Ishikawa (cell line): Measurements from ENCODE around the gene VWF.

Source experiments
- CEBPB ChIP-seq: IDR thresholded peaks from 2 replicates; pipeline ENCODE4 v1.6.1; 2012
- CREB1 ChIP-seq: IDR thresholded peaks from 2 replicates; pipeline ENCODE4 v1.6.1; 2012; ENCODE audit warnings: low read depth
- EGR1 ChIP-seq: IDR thresholded peaks from 2 replicates; pipeline ENCODE4 v1.6.1; 2012
- EP300 ChIP-seq: IDR thresholded peaks from 2 replicates; pipeline ENCODE4 v1.6.1; 2012; ENCODE audit warnings: borderline replicate concordance
- FOXM1 ChIP-seq: IDR thresholded peaks from 2 replicates; pipeline ENCODE4 v1.6.1; 2012; ENCODE audit warnings: low read depth, borderline replicate concordance
- NFIC ChIP-seq: IDR thresholded peaks from 2 replicates; pipeline ENCODE4 v1.6.1; 2012
- RAD21 ChIP-seq: IDR thresholded peaks from 2 replicates; pipeline ENCODE4 v1.6.1; 2012; ENCODE audit warnings: low read depth
- REST ChIP-seq: IDR thresholded peaks from 2 replicates; pipeline ENCODE4 v1.6.1; 2012; ENCODE audit warnings: low read depth, mild to moderate bottlenecking
- TAF1 ChIP-seq: IDR thresholded peaks from 2 replicates; pipeline ENCODE4 v1.6.1; 2012; ENCODE audit warnings: low read depth, mild to moderate bottlenecking
- TCF12 ChIP-seq: IDR thresholded peaks from 2 replicates; pipeline ENCODE4 v1.6.1; 2012; ENCODE audit warnings: low read depth
- TEAD4 ChIP-seq: IDR thresholded peaks from 2 replicates; pipeline ENCODE4 v1.6.1; 2012
- USF1 ChIP-seq: IDR thresholded peaks from 2 replicates; pipeline ENCODE4 v1.6.1; 2012
- YY1 ChIP-seq: IDR thresholded peaks from 2 replicates; pipeline ENCODE4 v1.6.1; 2012; ENCODE audit warnings: low read depth
- ZBTB7A ChIP-seq: IDR thresholded peaks from 2 replicates; pipeline ENCODE4 v1.6.1; 2012; ENCODE audit warnings: low read depth
- TF ChIP-seq, protein P1 (sequence below): IDR thresholded peaks from 2 replicates; pipeline ENCODE4 v1.6.1; 2012

The VWF gene

GRCh38 chr12:5988659-5989116, 135.8 kb downstream of the VWF start:
- TF ChIP-seq, protein P1, sequence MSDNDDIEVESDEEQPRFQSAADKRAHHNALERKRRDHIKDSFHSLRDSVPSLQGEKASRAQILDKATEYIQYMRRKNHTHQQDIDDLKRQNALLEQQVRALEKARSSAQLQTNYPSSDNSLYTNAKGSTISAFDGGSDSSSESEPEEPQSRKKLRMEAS = no peak
- TF ChIP-seq CEBPB (no peak; the same call in 1 of the 2 replicates), TEAD4 (0 out of 2 replicates have a peak, but pooled peaks have one; percentile 7), YY1 (0 out of 2 replicates have a peak, but pooled peaks have one; percentile 17), RAD21 (peak; percentile 98)

GRCh38 chr12:5988088-5988487, 136.4 kb downstream of the VWF start:
- TF ChIP-seq REST = no peak
- no peak for TF ChIP-seq EP300
- no peak for TF ChIP-seq EGR1
- TF ChIP-seq, protein P1 = no peak
- TF ChIP-seq ZBTB7A = no peak
- TF ChIP-seq YY1 = no peak
- TF ChIP-seq USF1 = no peak
- no peak for TF ChIP-seq NFIC
- TF ChIP-seq TAF1 = no peak
- no peak for TF ChIP-seq CREB1
- TF ChIP-seq RAD21 = no peak
- TF ChIP-seq CEBPB = no peak
- TF ChIP-seq FOXM1 = no peak
- no peak for TF ChIP-seq TEAD4
- no peak for TF ChIP-seq TCF12

DNA sequence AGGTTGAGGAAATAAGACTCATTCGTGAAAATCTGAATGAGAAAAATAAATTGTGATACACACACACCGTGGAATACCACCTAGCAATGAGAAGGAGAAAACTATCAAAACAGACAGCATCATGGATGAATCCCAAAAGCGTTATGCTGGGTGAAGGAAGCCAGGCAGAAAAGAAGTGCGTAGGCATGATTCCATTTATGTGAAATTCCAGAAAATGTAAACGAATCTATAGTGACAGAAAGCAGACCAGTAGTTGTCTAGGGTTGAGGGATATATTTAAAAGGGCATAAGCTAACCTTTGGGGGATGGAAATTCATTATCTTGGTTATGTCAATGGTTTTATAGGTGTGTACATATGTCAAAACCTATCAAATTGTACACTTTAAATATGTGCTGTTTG, 136.9 kb downstream of the VWF start:
- TF ChIP-seq ZBTB7A (no peak), FOXM1 (no peak), USF1 (no peak), REST (no peak), NFIC (no peak), EGR1 (no peak), YY1 (no peak)
- TF ChIP-seq, protein P1 = no peak

DNA sequence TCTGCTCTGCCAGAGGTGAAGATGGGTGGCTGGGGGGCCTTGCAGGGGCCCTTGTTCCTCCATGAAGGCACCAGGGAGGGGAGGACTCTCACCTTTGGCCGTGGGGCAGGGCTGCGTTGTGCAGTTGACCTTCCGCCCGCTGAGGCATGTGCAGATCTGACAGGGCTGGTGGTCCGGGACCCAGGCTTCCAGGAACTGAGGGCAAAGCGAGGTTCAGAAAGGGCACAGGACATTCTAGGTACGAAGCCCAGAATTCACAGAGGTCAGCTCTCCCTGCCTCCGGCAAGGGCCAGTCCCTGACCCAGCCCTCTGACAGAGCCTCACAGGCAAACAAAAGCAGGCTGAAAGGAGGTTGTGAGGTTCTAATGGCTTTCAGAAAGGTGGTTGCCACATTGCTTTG, 139.0 kb downstream of the VWF start:
- no peak for TF ChIP-seq FOXM1
- no peak for TF ChIP-seq YY1
- TF ChIP-seq, protein P1 = no peak
- no peak for TF ChIP-seq RAD21
- TF ChIP-seq CREB1 = no peak
- no peak for TF ChIP-seq ZBTB7A
- TF ChIP-seq CEBPB = no peak
- TF ChIP-seq EGR1 = no peak

GRCh38 chr12:5984873-5985272, 139.6 kb downstream of the VWF start:
- TF ChIP-seq TEAD4 = no peak
- TF ChIP-seq EGR1 = no peak
- no peak for TF ChIP-seq TCF12
- TF ChIP-seq, protein P1 = no peak
- TF ChIP-seq CREB1 = no peak
- TF ChIP-seq ZBTB7A = no peak
- no peak for TF ChIP-seq RAD21
- TF ChIP-seq YY1 = no peak

- no peak for TF ChIP-seq USF1
These were observed 142.4 kb downstream of the VWF start for GRCh38 chr12:5982106-5982505.
